ENCODE results near the gene COL4A6. TPM values are rescaled to one million over a fixed set of nuclear protein-coding genes. Genes with fewer than 3 reads are reported as not detected.
"Not testable (repeated sequence)": the region's sequence is repeated elsewhere in the genome, so short reads cannot be mapped to it uniquely, and the experiment has no call there.

Gene COL4A6
- total and polyA plus RNA-seq, 2 of the 8 experiments (the other 6 are each of a cell fraction or from before 2014, with no cell fraction given): 5.9 to 11.8 TPM

GRCh38 chrX:108481528-108481927 is 43.3 kb upstream of the COL4A6 start:
- H3K56ac ChIP-seq (replicated peaks; ENCODE audit: insufficient read length, low read depth, low read length); H2BK15ac ChIP-seq (ENCODE audit: low read length); H2AK5ac ChIP-seq (ENCODE audit: low read depth, low read length); H3K23me2 ChIP-seq (ENCODE audit: low read depth, low read length); H3K9ac ChIP-seq (replicated peaks in 1 of 4; ENCODE audit: extremely low read depth in 1 of 4, low read depth in 3 of 4, low read length in 3 of 4); H3K27ac ChIP-seq (ENCODE audit: low read depth, low read length); H3K4me3 ChIP-seq (ENCODE audit: extremely low read depth in 1 of 4, insufficient read depth in 2 of 4, low read depth in 3 of 4, low read length in 4 of 4); H3K18ac ChIP-seq (ENCODE audit: extremely low read depth, low read length); H3K4ac ChIP-seq (replicated peaks; ENCODE audit: insufficient read length, low read depth, low read length); H3K36me3 ChIP-seq (ENCODE audit: control insufficient read depth in 2 of 4, insufficient read depth in 4 of 4, low read length in 3 of 4); H3K9me3 ChIP-seq (ENCODE audit: insufficient read depth in 2 of 2, low read depth in 1 of 2, low read length in 1 of 2); H4K20me1 ChIP-seq (replicated peaks in 1 of 2; ENCODE audit: control insufficient read depth in 1 of 2, insufficient read depth in 2 of 2, low read length in 2 of 2); H4K5ac ChIP-seq (ENCODE audit: insufficient read length, low read depth, low read length); DNase-seq (ENCODE audit: low read depth in 1 of 2, low spot score in 2 of 2); H3K4me2 ChIP-seq (ENCODE audit: insufficient read depth in 1 of 2, low read depth in 2 of 2, low read length in 2 of 2); H3K23ac ChIP-seq (ENCODE audit: insufficient read length); POLR2A ChIA-PET (ENCODE audit: partially characterized antibody); H2BK20ac ChIP-seq (ENCODE audit: low read length); H3K4me1 ChIP-seq (replicated peaks in 1 of 4; ENCODE audit: control insufficient read depth in 3 of 4, insufficient read depth in 4 of 4, low read length in 3 of 4); H3K14ac ChIP-seq (ENCODE audit: insufficient read length); H3K27me3 ChIP-seq (replicated peaks in 1 of 4; ENCODE audit: control insufficient read depth in 3 of 4, extremely low read depth in 1 of 4, insufficient read depth in 3 of 4, low read length in 3 of 4); H2BK12ac ChIP-seq (ENCODE audit: low read depth, low read length); H3K79me2 ChIP-seq (ENCODE audit: control insufficient read depth in 1 of 2, insufficient read depth in 2 of 2, low read length in 2 of 2); FAIRE-seq; H4K91ac ChIP-seq (replicated peaks; ENCODE audit: insufficient read length, low read length); H2AFZ ChIP-seq (ENCODE audit: low read length); H2BK120ac ChIP-seq (replicated peaks; ENCODE audit: low read depth, low read length); H2BK5ac ChIP-seq (ENCODE audit: low read depth, low read length); H4K8ac ChIP-seq (ENCODE audit: extremely low read depth, insufficient read depth, low read length); H3K79me1 ChIP-seq (ENCODE audit: low read depth, low read length); CTCF ChIA-PET (ENCODE audit: partially characterized antibody): not testable (repeated sequence)
- 93% methylated on average over 6 of the region's 6 CpGs; no CpG with 5 or more reads in 1 of the 2 experiments for WGBS, 2 experiments (ENCODE audit: extremely low coverage in 1 of 2, insufficient coverage in 1 of 2, insufficient read length in 1 of 2, insufficient replicate concordance in 2 of 2, low coverage in 1 of 2, low lambda C conversion rate in 2 of 2, missing lambda C conversion rate in 1 of 2)

Measured in H1 (cell line).